Measurements from ENCODE around the gene DIO1.

GRCh38 chr1:53909946-53910345 is 16.0 kb downstream of the DIO1 start:
- TF ChIP-seq CTCF (conservative IDR thresholded peaks at IDR 0.05; ENCODE audit: low read depth, low read length) (no peak), EZH2 (IDR thresholded peaks at IDR 0.05; ENCODE audit: borderline replicate concordance, low read depth, low read length, poor library complexity, severe bottlenecking) (no peak)

Data from A673 (cell line).